Upper lobe of left lung (tissue), 6 donors: ENCODE data around the gene ATF3. TPM values are rescaled to one million over a fixed set of nuclear protein-coding genes. Genes with fewer than 3 reads are reported as not detected.

Source experiments
- ATAC-seq, 2 donors: fragments of 200-7000 bp; cut with Tn5 transposase; one replicate each; pipeline ENCODE4 v1.9.1; 2022; ENCODE audit warnings: mild to moderate bottlenecking in 2 of 2, moderate library complexity in 2 of 2; ENCODE audit not compliant: low FRiP score in 2 of 2
- DNase-seq, 2 donors: peaks; one replicate each; pipeline ENCODE4 v3.0.0-alpha.2; 2019 to 2020
- H3K27ac ChIP-seq, 4 donors: fragments of 200-600 bp; sonication (generic); one replicate each; pipeline ENCODE4 v1.5.1; 2016 to 2019
- H3K27me3 ChIP-seq, 4 donors: fragments of 200-600 bp; sonication (generic); one replicate each; pipeline ENCODE4 v1.5.1; 2017 to 2019
- H3K36me3 ChIP-seq, 4 donors: fragments of 200-600 bp; sonication (generic); one replicate each; pipeline ENCODE4 v1.5.1; 2016 to 2019
- H3K4me1 ChIP-seq, 4 donors: fragments of 200-600 bp; sonication (generic); one replicate each; pipeline ENCODE4 v1.5.1; 2018 to 2019
- H3K4me3 ChIP-seq, 4 donors: fragments of 200-600 bp; sonication (generic); one replicate each; pipeline ENCODE4 v1.5.1; 2017 to 2019; ENCODE audit warnings: mild to moderate bottlenecking in 2 of 4, moderate library complexity in 1 of 4
- H3K9me3 ChIP-seq, 4 donors: fragments of 200-600 bp; sonication (generic); one replicate each; pipeline ENCODE4 v1.5.1; 2018 to 2019
- CTCF ChIP-seq, 6 experiments: fragments of 450-650 bp in 4 of 6; fragments of 200-600 bp in 2 of 6; sonication (generic) in 2 of 6; IDR thresholded peaks; one replicate each; pipeline ENCODE4 v1.5.1; 2016 to 2019; ENCODE audit warnings: antibody characterized with exemption in 6 of 6
- EP300 ChIP-seq, 4 donors: sonication (generic); formaldehyde crosslinking; IDR thresholded peaks; one replicate each; pipeline ENCODE4 v1.5.1; 2017; ENCODE audit warnings: antibody characterized with exemption in 4 of 4, control low read depth in 2 of 4
- POLR2A ChIP-seq, 4 donors: fragments of 450-650 bp; IDR thresholded peaks; one replicate each; pipeline ENCODE4 v1.5.1; 2016 to 2017; ENCODE audit warnings: antibody characterized with exemption in 4 of 4, mild to moderate bottlenecking in 2 of 4
- POLR2AphosphoS5 ChIP-seq, 2 donors: sonication (generic); formaldehyde crosslinking; IDR thresholded peaks; one replicate each; pipeline ENCODE4 v1.5.1; 2017; ENCODE audit warnings: antibody characterized with exemption in 2 of 2
- WGBS, 2 donors: methylation state at CpG; one replicate each; pipeline ENCODE4 v1.1.5; 2017 to 2018; 5-methylcytosine and 5-hydroxymethylcytosine counted together
- total RNA-seq, 6 donors: library from RNA; depleted of rRNA in 4 of 6; stranded (reverse); fragments of >200 nt in 4 of 6; gene quantifications; one replicate each; pipeline versions ENCODE4 v1.1.0 to v1.2.1, GENCODE V29; 2016 to 2021
- donor health status: DM: no; HTN: no; CAD: no; lungs with moderate emphysema.
- donor health status: DM: no; HTN: yes; CAD: no; lungs with severe emphysema.

The ATF3 gene
- total RNA-seq, 6 donors from 2014 or later, result 7.3 to 69.3 (median 21.2) TPM

GRCh38 chr1:212645546-212646543, 37.3 kb downstream of the ATF3 start:
- WGBS, 2 donors, result 78 to 79% methylated on average over 9 to 13 of the region's 13 CpGs
- no peaks in the 10 kb centered on the region for H3K36me3 ChIP-seq
- H3K27ac ChIP-seq, result no peak overlapping the region
- no peak overlapping the region for H3K4me3 ChIP-seq
- H3K4me1 ChIP-seq, result no peaks in the 10 kb centered on the region
- no peaks in the 10 kb centered on the region for H3K27me3 ChIP-seq
- no peaks in the 10 kb centered on the region for H3K9me3 ChIP-seq
- ATAC-seq (peak in 1 of 2 donors; percentile 31), DNase-seq (peak in 1 of 2 donors; percentile 13)
- TF ChIP-seq POLR2AphosphoS5 (IDR thresholded peaks at IDR 0.05) (no peak), CTCF (IDR thresholded peaks at IDR 0.05) (no peak), EP300 (IDR thresholded peaks at IDR 0.05) (no peak), POLR2A (IDR thresholded peaks at IDR 0.05) (no peak)

- Histone ChIP-seq H3K36me3 (no peaks in the 10 kb centered on the region), H3K27ac (no peak overlapping the region), H3K4me1 (no peaks in the 10 kb centered on the region), H3K9me3 (no peaks in the 10 kb centered on the region), H3K27me3 (no peaks in the 10 kb centered on the region), H3K4me3 (no peak overlapping the region)
- DNase-seq (peak in 1 of 2 donors; percentile 79), ATAC-seq (peak in 1 of 2 donors; percentile 19)
- WGBS, 2 donors, result 86 to 96% methylated on average over 19 of the region's 19 CpGs
- no peak for TF ChIP-seq CTCF (IDR thresholded peaks at IDR 0.05)
- TF ChIP-seq POLR2AphosphoS5 (IDR thresholded peaks at IDR 0.05), result no peak
- TF ChIP-seq EP300 (IDR thresholded peaks at IDR 0.05), result no peak
- no peak for TF ChIP-seq POLR2A (IDR thresholded peaks at IDR 0.05)
Observed at GRCh38 chr1:212646588-212646987, 38.0 kb downstream of the ATF3 start.

- H3K9me3 ChIP-seq, result no peaks in the 10 kb centered on the region
- no peak overlapping the region for H3K27ac ChIP-seq
- H3K4me3 ChIP-seq, result no peak overlapping the region
- no peaks in the 10 kb centered on the region for H3K36me3 ChIP-seq
- H3K27me3 ChIP-seq, result no peaks in the 10 kb centered on the region
- TF ChIP-seq CTCF (IDR thresholded peaks at IDR 0.05), result no peak
- no peak for TF ChIP-seq EP300 (IDR thresholded peaks at IDR 0.05)
- TF ChIP-seq POLR2AphosphoS5 (IDR thresholded peaks at IDR 0.05), result no peak
- TF ChIP-seq POLR2A (IDR thresholded peaks at IDR 0.05), result no peak
- 96% methylated on average over 7 to 11 of the region's 11 CpGs for WGBS, 2 donors
- no peak for ATAC-seq
- peak in 1 of 2 donors; percentile 41 for DNase-seq
- no peaks in the 10 kb centered on the region for H3K4me1 ChIP-seq
Observed at GRCh38 chr1:212647004-212647403, 38.4 kb downstream of the ATF3 start.

- H3K4me1 ChIP-seq, result no peaks in the 10 kb centered on the region
- no peaks in the 10 kb centered on the region for H3K36me3 ChIP-seq
- ATAC-seq (no peak), DNase-seq (no peak)
- no peaks in the 10 kb centered on the region for H3K27me3 ChIP-seq
- no peak overlapping the region for H3K4me3 ChIP-seq
- no peaks in the 10 kb centered on the region for H3K9me3 ChIP-seq
- TF ChIP-seq CTCF (IDR thresholded peaks at IDR 0.05), result no peak
- TF ChIP-seq POLR2AphosphoS5 (IDR thresholded peaks at IDR 0.05), result no peak
- no peak for TF ChIP-seq POLR2A (IDR thresholded peaks at IDR 0.05)
- WGBS, 2 donors, result 82 to 84% methylated on average over 3 of the region's 3 CpGs
- H3K27ac ChIP-seq, result no peak overlapping the region
Observed at GRCh38 chr1:212648431-212648830, 39.9 kb downstream of the ATF3 start.
